ENCODE data around the gene IGF2BP3. TPM values are rescaled to one million over a fixed set of nuclear protein-coding genes. Genes with fewer than 3 reads are reported as not detected.

IGF2BP3 gene
- total and polyA plus RNA-seq, 2 donors (not counting 1 experiment from before 2014, with no cell fraction given) = 4.3 to 11.2 TPM

DNA sequence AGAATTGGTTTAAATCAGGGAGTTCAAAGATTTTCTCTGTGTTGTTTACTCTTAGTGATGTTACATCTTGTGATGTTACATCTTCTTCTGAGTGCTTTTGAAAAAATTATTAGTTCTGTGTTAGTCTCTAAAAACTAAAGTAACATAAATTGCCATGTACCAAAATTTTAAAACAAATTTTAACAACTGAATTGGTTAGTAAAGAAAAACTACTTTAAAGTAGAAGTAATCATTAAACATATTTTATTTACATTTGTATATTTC is 5.2 kb upstream of the IGF2BP3 start:
- H3K9me3 ChIP-seq (ENCODE audit: control insufficient read depth, insufficient read depth, low read depth, low read length) = no peaks in the 10 kb centered on the region
- DNase-seq (ENCODE audit: low read depth in 2 of 2) = no peak
- peaks cover 34% of the 10 kb centered on the region for H3K27me3 ChIP-seq (ENCODE audit: control insufficient read depth, insufficient read depth, low read length)
- H3K79me2 ChIP-seq (ENCODE audit: control insufficient read depth, insufficient read depth, low read length) = no peaks in the 10 kb centered on the region
- H2AFZ ChIP-seq (ENCODE audit: low read length) = no peak overlapping the region
- peak overlapping the region in 1 of 4 experiments; percentile 82 for H3K4me3 ChIP-seq (replicated peaks in 1 of 4; ENCODE audit: control extremely low read depth in 1 of 4, insufficient read depth in 1 of 4, low read depth in 3 of 4, low read length in 4 of 4)
- TF ChIP-seq CTCF (conservative IDR thresholded peaks at IDR 0.05 in 1 of 2, IDR thresholded peaks at IDR 0.05 in 1 of 2; ENCODE audit: low read depth in 1 of 2, low read length in 2 of 2) (no peak), EZH2 (IDR thresholded peaks at IDR 0.05; ENCODE audit: low read length, missing control alignments) (no peak)
- H3K36me3 ChIP-seq (ENCODE audit: control insufficient read depth, insufficient read depth, low read length) = no peaks in the 10 kb centered on the region
- H3K9ac ChIP-seq (ENCODE audit: insufficient read depth, low read length) = no peak overlapping the region
- no peak overlapping the region for H3K27ac ChIP-seq (ENCODE audit: insufficient read depth, low read length)
- H3K4me1 ChIP-seq (ENCODE audit: control insufficient read depth, extremely low read depth, insufficient read depth, low read length) = peaks cover 2% of the 10 kb centered on the region
- H4K20me1 ChIP-seq (ENCODE audit: control insufficient read depth, extremely low read depth, insufficient read depth, low read length) = peaks cover 2% of the 10 kb centered on the region
- H3K4me2 ChIP-seq (ENCODE audit: extremely low read depth, insufficient read depth, low read length) = no peak overlapping the region

DNA sequence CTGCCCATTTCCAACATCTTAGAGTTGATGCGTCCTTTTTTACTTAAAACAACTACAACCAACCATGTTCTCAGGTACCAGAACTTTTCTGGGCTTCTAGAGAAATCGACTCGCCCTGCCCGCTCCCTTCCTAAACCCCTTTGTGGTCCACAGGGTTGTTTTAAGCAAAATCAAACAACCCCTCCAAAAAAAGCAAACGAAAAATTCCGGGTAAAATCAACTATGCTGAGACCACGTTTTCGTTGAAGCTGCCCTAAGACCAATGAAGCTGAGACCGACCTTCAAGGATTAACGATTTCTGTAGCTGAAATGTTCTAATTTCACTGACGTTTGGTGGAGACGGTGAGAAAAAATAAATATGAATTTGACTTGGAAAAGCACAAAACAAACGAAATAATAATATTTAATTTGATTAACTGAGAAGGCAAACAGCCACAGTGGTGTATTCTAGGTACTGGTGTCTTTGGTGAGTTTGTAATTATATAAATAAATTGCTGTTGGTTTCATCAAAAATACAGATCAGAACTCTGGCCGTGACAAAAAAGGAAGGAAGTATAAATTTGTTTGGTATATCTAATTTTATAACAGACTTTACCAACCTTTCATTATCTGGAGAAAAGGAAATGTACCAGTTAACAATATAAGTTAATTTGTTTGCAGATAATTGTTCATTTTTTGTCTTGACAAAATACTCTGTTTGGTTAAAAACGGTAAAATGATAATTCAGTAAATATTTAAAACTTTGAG is 4.7 kb upstream of the IGF2BP3 start:
- DNase-seq (ENCODE audit: low read depth in 2 of 2) = no peak
- Histone ChIP-seq H3K4me3 (replicated peaks in 1 of 4; ENCODE audit: control extremely low read depth in 1 of 4, insufficient read depth in 1 of 4, low read depth in 3 of 4, low read length in 4 of 4) (peak overlapping the region in 2 of 4 experiments; percentile 59 to 82), H3K79me2 (ENCODE audit: control insufficient read depth, insufficient read depth, low read length) (no peaks in the 10 kb centered on the region), H3K27me3 (ENCODE audit: control insufficient read depth, insufficient read depth, low read length) (peaks cover 34% of the 10 kb centered on the region), H4K20me1 (ENCODE audit: control insufficient read depth, extremely low read depth, insufficient read depth, low read length) (peaks cover 2% of the 10 kb centered on the region), H3K27ac (ENCODE audit: insufficient read depth, low read length) (no peak overlapping the region), H3K9ac (ENCODE audit: insufficient read depth, low read length) (no peak overlapping the region), H3K4me1 (ENCODE audit: control insufficient read depth, extremely low read depth, insufficient read depth, low read length) (peaks cover 2% of the 10 kb centered on the region), H3K9me3 (ENCODE audit: control insufficient read depth, insufficient read depth, low read depth, low read length) (no peaks in the 10 kb centered on the region), H3K36me3 (ENCODE audit: control insufficient read depth, insufficient read depth, low read length) (no peaks in the 10 kb centered on the region), H3K4me2 (ENCODE audit: extremely low read depth, insufficient read depth, low read length) (peak overlapping the region; percentile 69), H2AFZ (ENCODE audit: low read length) (no peak overlapping the region)
- TF ChIP-seq CTCF (conservative IDR thresholded peaks at IDR 0.05 in 1 of 2, IDR thresholded peaks at IDR 0.05 in 1 of 2; ENCODE audit: low read depth in 1 of 2, low read length in 2 of 2) = no peak
- TF ChIP-seq EZH2 (IDR thresholded peaks at IDR 0.05; ENCODE audit: low read length, missing control alignments) = no peak

DNA sequence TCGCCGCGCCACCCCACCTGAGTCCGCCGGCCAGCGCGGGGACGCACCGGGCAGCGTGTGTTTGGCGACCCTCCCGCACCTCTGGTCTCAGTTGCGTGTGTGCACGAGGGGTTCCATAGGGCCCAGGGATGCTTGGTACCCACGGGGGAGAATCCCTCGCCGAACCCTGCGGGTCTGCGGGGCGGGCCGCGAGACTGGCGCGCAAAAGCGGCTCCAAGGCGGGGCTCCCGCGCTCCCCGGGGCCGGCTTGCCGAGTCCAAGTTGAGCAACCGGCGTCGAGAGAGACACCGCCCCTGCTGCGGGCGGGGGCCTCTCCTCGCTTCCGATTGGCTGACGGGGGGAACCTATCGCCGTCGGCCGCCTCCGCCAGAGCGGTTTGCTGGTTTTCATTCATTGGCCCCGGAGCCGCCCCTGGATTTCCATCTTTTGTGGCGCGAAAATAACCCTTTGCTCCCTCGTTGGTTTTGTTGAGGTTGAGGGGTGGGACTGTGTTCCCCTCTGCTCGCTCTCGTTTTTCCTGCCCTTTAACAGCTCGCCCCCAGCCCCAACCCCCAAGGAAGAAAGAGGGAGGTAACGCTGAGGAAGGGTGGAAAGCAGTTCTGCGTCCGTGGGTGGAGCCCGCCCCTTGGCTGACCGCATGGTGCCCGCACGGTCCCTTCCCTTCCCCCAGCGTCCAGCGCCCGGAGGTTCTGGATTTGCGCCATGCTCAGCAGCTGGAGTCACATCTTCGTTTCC is 4.0 kb upstream of the IGF2BP3 start:
- DNase-seq (ENCODE audit: low read depth in 2 of 2) = peak; percentile 94 to 97
- Histone ChIP-seq H4K20me1 (ENCODE audit: control insufficient read depth, extremely low read depth, insufficient read depth, low read length) (peaks cover 2% of the 10 kb centered on the region), H3K9ac (ENCODE audit: insufficient read depth, low read length) (peak overlapping the region; percentile 43), H3K9me3 (ENCODE audit: control insufficient read depth, insufficient read depth, low read depth, low read length) (no peaks in the 10 kb centered on the region), H3K4me3 (replicated peaks in 1 of 4; ENCODE audit: control extremely low read depth in 1 of 4, insufficient read depth in 1 of 4, low read depth in 3 of 4, low read length in 4 of 4) (peak overlapping the region; percentile 42 to 82 (median 52)), H3K4me1 (ENCODE audit: control insufficient read depth, extremely low read depth, insufficient read depth, low read length) (peaks cover 2% of the 10 kb centered on the region), H3K27me3 (ENCODE audit: control insufficient read depth, insufficient read depth, low read length) (peaks cover 35% of the 10 kb centered on the region), H2AFZ (ENCODE audit: low read length) (peak overlapping the region; percentile 71), H3K27ac (ENCODE audit: insufficient read depth, low read length) (no peak overlapping the region), H3K36me3 (ENCODE audit: control insufficient read depth, insufficient read depth, low read length) (no peaks in the 10 kb centered on the region), H3K79me2 (ENCODE audit: control insufficient read depth, insufficient read depth, low read length) (peaks cover under 1% of the 10 kb centered on the region), H3K4me2 (ENCODE audit: extremely low read depth, insufficient read depth, low read length) (peak overlapping the region; percentile 93)
- TF ChIP-seq EZH2 (IDR thresholded peaks at IDR 0.05; ENCODE audit: low read length, missing control alignments) = peak; percentile 54
- no peak for TF ChIP-seq CTCF (conservative IDR thresholded peaks at IDR 0.05 in 1 of 2, IDR thresholded peaks at IDR 0.05 in 1 of 2; ENCODE audit: low read depth in 1 of 2, low read length in 2 of 2)
